Activated T-cell treated with anti-CD3 and anti-CD28 coated beads, Interleukin-2, amount 50 U/mL, for 4 hours (primary cell): ENCODE results near the gene APRT. TPM values are rescaled to one million over a fixed set of nuclear protein-coding genes. Genes with fewer than 3 reads are reported as not detected.
"Not testable (repeated sequence)": the region's sequence is repeated elsewhere in the genome, so short reads cannot be mapped to it uniquely, and the experiment has no call there.

ENCODE experiments used
- ATAC-seq, 2 donors: fragments of 200-7000 bp; cut with Tn5 transposase; one replicate each; pipeline ENCODE4 v1.10.0; 2021
- DNase-seq: peaks from one replicate; pipeline ENCODE4 v3.0.0-alpha.2; 2020
- H3K27me3 Mint-ChIP-seq: one replicate; pipeline ENCODE4 v1.8.0; 2021; ENCODE audit warnings: low read depth, mixed read lengths
- H3K36me3 Mint-ChIP-seq: one replicate; pipeline ENCODE4 v1.8.0; 2022; ENCODE audit warnings: mixed read lengths; ENCODE audit not compliant: insufficient read depth
- H3K4me1 Mint-ChIP-seq: one replicate; pipeline ENCODE4 v1.8.0; 2021; ENCODE audit warnings: low read depth, mixed read lengths
- H3K4me3 Mint-ChIP-seq: one replicate; pipeline ENCODE4 v1.8.0; 2021; ENCODE audit warnings: mild to moderate bottlenecking, moderate library complexity, mixed read lengths
- H3K9me3 Mint-ChIP-seq: one replicate; pipeline ENCODE4 v1.8.0; 2021; ENCODE audit warnings: mixed read lengths
- total RNA-seq, 3 donors: library from RNA; stranded (reverse); gene quantifications; one replicate each; pipeline ENCODE4 v1.2.1, GENCODE V29; 2021

APRT gene
- total RNA-seq, 3 donors from 2014 or later = 534 to 566 (median 566) TPM

GRCh38 chr16:88835818-88836217 lies 24.1 kb upstream of the APRT start:
- no peak for DNase-seq
- no peaks in the 10 kb centered on the region for H3K4me1 Mint-ChIP-seq
- H3K9me3 Mint-ChIP-seq = no peaks in the 10 kb centered on the region
- H3K4me3 Mint-ChIP-seq = no peak overlapping the region
- H3K27me3 Mint-ChIP-seq = no peaks in the 10 kb centered on the region
- H3K36me3 Mint-ChIP-seq = peaks cover 3% of the 10 kb centered on the region
- ATAC-seq = no peak

- H3K9me3 Mint-ChIP-seq = no peaks in the 10 kb centered on the region
- ATAC-seq (no peak), DNase-seq (no peak)
- H3K4me1 Mint-ChIP-seq = no peaks in the 10 kb centered on the region
- H3K4me3 Mint-ChIP-seq = no peak overlapping the region
- no peaks in the 10 kb centered on the region for H3K27me3 Mint-ChIP-seq
- H3K36me3 Mint-ChIP-seq = peaks cover 3% of the 10 kb centered on the region
These were observed 23.7 kb upstream of the APRT start for GRCh38 chr16:88835383-88835782.

GRCh38 chr16:88834670-88835069 lies 22.9 kb upstream of the APRT start:
- ATAC-seq = no peak
- DNase-seq = no peak
- H3K4me1 Mint-ChIP-seq = no peaks in the 10 kb centered on the region

GRCh38 chr16:88833086-88833485 lies 21.4 kb upstream of the APRT start:
- Mint-ChIP-seq H3K9me3 (no peaks in the 10 kb centered on the region), H3K27me3 (no peaks in the 10 kb centered on the region), H3K36me3 (peaks cover 3% of the 10 kb centered on the region), H3K4me3 (no peak overlapping the region), H3K4me1 (no peaks in the 10 kb centered on the region)
- DNase-seq = no peak
- ATAC-seq = no peak

More at GRCh38 chr16:88834670-88835069, 22.9 kb upstream of the APRT start:
- H3K4me3 Mint-ChIP-seq = no peak overlapping the region
- H3K9me3 Mint-ChIP-seq = no peaks in the 10 kb centered on the region
- peaks cover 3% of the 10 kb centered on the region for H3K36me3 Mint-ChIP-seq
- H3K27me3 Mint-ChIP-seq = no peaks in the 10 kb centered on the region

- DNase-seq (no peak), ATAC-seq (no peak)
- H3K36me3 Mint-ChIP-seq = peaks cover 3% of the 10 kb centered on the region
- H3K27me3 Mint-ChIP-seq = no peaks in the 10 kb centered on the region
- H3K4me1 Mint-ChIP-seq = no peaks in the 10 kb centered on the region
- no peaks in the 10 kb centered on the region for H3K9me3 Mint-ChIP-seq
- H3K4me3 Mint-ChIP-seq = no peak overlapping the region
These were observed 20.1 kb upstream of the APRT start for GRCh38 chr16:88831838-88832237.

- no peak for DNase-seq
- no peaks in the 10 kb centered on the region for H3K4me1 Mint-ChIP-seq
- H3K27me3 Mint-ChIP-seq = no peaks in the 10 kb centered on the region
- H3K4me3 Mint-ChIP-seq = no peak overlapping the region
- ATAC-seq = no peak
- H3K9me3 Mint-ChIP-seq = no peaks in the 10 kb centered on the region
- H3K36me3 Mint-ChIP-seq = peaks cover 3% of the 10 kb centered on the region
These were observed 19.1 kb upstream of the APRT start for GRCh38 chr16:88830783-88831182.

- Mint-ChIP-seq H3K27me3 (no peaks in the 10 kb centered on the region), H3K9me3 (no peaks in the 10 kb centered on the region), H3K4me1 (no peaks in the 10 kb centered on the region), H3K36me3 (peaks cover 1% of the 10 kb centered on the region), H3K4me3 (no peak overlapping the region)
- DNase-seq = no peak
- no peak for ATAC-seq
These were observed 18.5 kb upstream of the APRT start for GRCh38 chr16:88830258-88830657.

GRCh38 chr16:88828711-88829110 lies 17.0 kb upstream of the APRT start:
- no peak overlapping the region for H3K4me3 Mint-ChIP-seq
- H3K4me1 Mint-ChIP-seq = no peaks in the 10 kb centered on the region
- no peaks in the 10 kb centered on the region for H3K27me3 Mint-ChIP-seq
- no peaks in the 10 kb centered on the region for H3K9me3 Mint-ChIP-seq
- no peaks in the 10 kb centered on the region for H3K36me3 Mint-ChIP-seq
- no peak for DNase-seq
- ATAC-seq = no peak

- Mint-ChIP-seq H3K4me1 (no peaks in the 10 kb centered on the region), H3K36me3 (peaks cover 1% of the 10 kb centered on the region), H3K4me3 (no peak overlapping the region), H3K27me3 (no peaks in the 10 kb centered on the region), H3K9me3 (no peaks in the 10 kb centered on the region)
- DNase-seq = no peak
- no peak for ATAC-seq
These were observed 16.0 kb upstream of the APRT start for GRCh38 chr16:88827727-88828126.

- no peak for ATAC-seq
- no peak overlapping the region for H3K4me3 Mint-ChIP-seq
- H3K36me3 Mint-ChIP-seq = peaks cover 3% of the 10 kb centered on the region
- no peak for DNase-seq
- H3K4me1 Mint-ChIP-seq = no peaks in the 10 kb centered on the region
- no peaks in the 10 kb centered on the region for H3K27me3 Mint-ChIP-seq
- no peaks in the 10 kb centered on the region for H3K9me3 Mint-ChIP-seq
These were observed 14.5 kb upstream of the APRT start for GRCh38 chr16:88826070-88826840.

GRCh38 chr16:88825146-88825545 lies 13.4 kb upstream of the APRT start:
- Mint-ChIP-seq H3K27me3 (no peaks in the 10 kb centered on the region), H3K4me1 (no peaks in the 10 kb centered on the region)
- no peak for ATAC-seq

GRCh38 chr16:88824256-88825077 lies 12.7 kb upstream of the APRT start:
- H3K27me3 Mint-ChIP-seq = no peaks in the 10 kb centered on the region
- ATAC-seq (no peak), DNase-seq (no peak)
- H3K9me3 Mint-ChIP-seq = no peaks in the 10 kb centered on the region
- H3K36me3 Mint-ChIP-seq = peaks cover 3% of the 10 kb centered on the region
- no peak overlapping the region for H3K4me3 Mint-ChIP-seq
- H3K4me1 Mint-ChIP-seq = no peaks in the 10 kb centered on the region

More at GRCh38 chr16:88825146-88825545, 13.4 kb upstream of the APRT start:
- Mint-ChIP-seq H3K36me3 (peaks cover 3% of the 10 kb centered on the region), H3K4me3 (no peak overlapping the region), H3K9me3 (no peaks in the 10 kb centered on the region)
- DNase-seq = no peak

- not testable (repeated sequence) for ATAC-seq, H3K27me3 Mint-ChIP-seq, H3K4me1 Mint-ChIP-seq, H3K9me3 Mint-ChIP-seq, H3K36me3 Mint-ChIP-seq, H3K4me3 Mint-ChIP-seq, DNase-seq
These were observed 11.9 kb upstream of the APRT start for GRCh38 chr16:88823646-88824045.

- Mint-ChIP-seq H3K4me3 (no peak overlapping the region), H3K27me3 (no peaks in the 10 kb centered on the region), H3K36me3 (peaks cover 3% of the 10 kb centered on the region), H3K9me3 (no peaks in the 10 kb centered on the region), H3K4me1 (no peaks in the 10 kb centered on the region)
- ATAC-seq = no peak
- DNase-seq = no peak
These were observed 10.7 kb upstream of the APRT start for GRCh38 chr16:88822281-88823040.
